HFFc6 (cell line): Measurements from ENCODE around the gene PABPC3. TPM values are rescaled to one million over a fixed set of nuclear protein-coding genes. Genes with fewer than 3 reads are reported as not detected.

ENCODE experiments used
- DNase-seq: peaks from one replicate; pipeline ENCODE4 v3.0.0-alpha.2; 2018
- H3K27ac Mint-ChIP-seq: 2 replicates; pipeline ENCODE4 v1.8.0; 2020; ENCODE audit warnings: mild to moderate bottlenecking, mixed read lengths
- H3K27me3 Mint-ChIP-seq: 2 replicates; pipeline ENCODE4 v1.8.0; 2021; ENCODE audit warnings: mild to moderate bottlenecking, moderate library complexity, mixed read lengths; ENCODE audit not compliant: insufficient read depth
- H3K36me3 Mint-ChIP-seq: 2 replicates; pipeline ENCODE4 v1.8.0; 2021; ENCODE audit warnings: low read depth, mixed read lengths
- H3K4me1 Mint-ChIP-seq: 2 replicates; pipeline ENCODE4 v1.8.0; 2020; ENCODE audit warnings: low read depth, mixed read lengths
- H3K4me3 Mint-ChIP-seq: 2 replicates; pipeline ENCODE4 v1.8.0; 2020; ENCODE audit warnings: mild to moderate bottlenecking, moderate library complexity, mixed read lengths
- H3K9me3 Mint-ChIP-seq: 2 replicates; pipeline ENCODE4 v1.8.0; 2020; ENCODE audit warnings: mild to moderate bottlenecking, mixed read lengths
- CTCF ChIP-seq: fragments of 200-600 bp; sonication (generic); IDR thresholded peaks from 2 replicates; pipeline ENCODE4 v1.5.0; 2021; ENCODE audit warnings: antibody characterized with exemption, mild to moderate bottlenecking
- total RNA-seq, 6 experiments: library from RNA; stranded (reverse); fragmentation: NEBNext Ultra II Directional; extraction: Animal tissue kit (Norgen Biotek cat#: 25700); gene quantifications; 2 replicates in 1 of 6; 3 replicates in 5 of 6; pipeline ENCODE4 v1.2.3, GENCODE V29; 2021

The PABPC3 gene
- total RNA-seq, 6 experiments from 2014 or later: 0.14 to 0.38 (median 0.32) TPM

GRCh38 chr13:25059958-25060357 is 36.0 kb upstream of the PABPC3 start:
- Mint-ChIP-seq H3K27ac (no peak overlapping the region), H3K4me1 (no peaks in the 10 kb centered on the region), H3K27me3 (peaks cover 6% of the 10 kb centered on the region), H3K4me3 (no peak overlapping the region), H3K9me3 (no peaks in the 10 kb centered on the region), H3K36me3 (no peaks in the 10 kb centered on the region)
- DNase-seq: no peak
- TF ChIP-seq CTCF: no peak

GRCh38 chr13:25062479-25062878 is 33.5 kb upstream of the PABPC3 start:
- Mint-ChIP-seq H3K27ac (no peak overlapping the region), H3K9me3 (no peaks in the 10 kb centered on the region), H3K36me3 (no peaks in the 10 kb centered on the region), H3K4me1 (no peaks in the 10 kb centered on the region), H3K27me3 (peaks cover 3% of the 10 kb centered on the region), H3K4me3 (no peak overlapping the region)
- TF ChIP-seq CTCF: peak; percentile 36; the same call in 1 of the 2 replicates
- no peak for DNase-seq

- H3K4me3 Mint-ChIP-seq: no peak overlapping the region
- H3K27me3 Mint-ChIP-seq: peaks cover 3% of the 10 kb centered on the region
- DNase-seq: no peak
- H3K27ac Mint-ChIP-seq: no peak overlapping the region
- no peaks in the 10 kb centered on the region for H3K4me1 Mint-ChIP-seq
- H3K9me3 Mint-ChIP-seq: peaks cover 4% of the 10 kb centered on the region; the same call in 1 of the 2 replicates
- no peak for TF ChIP-seq CTCF
- H3K36me3 Mint-ChIP-seq: no peaks in the 10 kb centered on the region
Observed at GRCh38 chr13:25064396-25064795, 31.5 kb upstream of the PABPC3 start.

- DNase-seq: no peak
- H3K27ac Mint-ChIP-seq: no peak overlapping the region
- no peaks in the 10 kb centered on the region for H3K36me3 Mint-ChIP-seq
- peaks cover 4% of the 10 kb centered on the region; the same call in 1 of the 2 replicates for H3K9me3 Mint-ChIP-seq
- H3K4me1 Mint-ChIP-seq: no peaks in the 10 kb centered on the region
- peaks cover 6% of the 10 kb centered on the region for H3K27me3 Mint-ChIP-seq
- no peak overlapping the region for H3K4me3 Mint-ChIP-seq
- TF ChIP-seq CTCF: no peak
Observed at GRCh38 chr13:25065974-25066770, 29.8 kb upstream of the PABPC3 start.

GRCh38 chr13:25067064-25067463 is 28.9 kb upstream of the PABPC3 start:
- H3K36me3 Mint-ChIP-seq: no peaks in the 10 kb centered on the region
- H3K4me1 Mint-ChIP-seq: no peaks in the 10 kb centered on the region
- no peak overlapping the region for H3K4me3 Mint-ChIP-seq
- H3K27ac Mint-ChIP-seq: no peak overlapping the region
- no peak for TF ChIP-seq CTCF
- no peak for DNase-seq
- peaks cover 6% of the 10 kb centered on the region for H3K27me3 Mint-ChIP-seq
- H3K9me3 Mint-ChIP-seq: peaks cover 4% of the 10 kb centered on the region; the same call in 1 of the 2 replicates
